Liver (tissue), 9 donors: ENCODE measurements around the gene SLC6A3. TPM values are rescaled to one million over a fixed set of nuclear protein-coding genes. Genes with fewer than 3 reads are reported as not detected.

Experiments
- DNase-seq: peaks from one replicate; pipeline ENCODE4 v3.0.0-alpha.2; 2017; ENCODE audit warnings: low spot score
- H3K27ac ChIP-seq, 2 donors: one replicate each; pipeline ENCODE4 v1.7.0; 2013; ENCODE audit warnings: inconsistent platforms in 2 of 2, low read length in 2 of 2, control low read depth in 1 of 2, low read depth in 1 of 2, mild to moderate bottlenecking in 1 of 2
- H3K27me3 ChIP-seq, 4 donors: one replicate each; pipeline versions ENCODE4 v1.6.1 to v1.7.0; 2013; ENCODE audit warnings: low read length in 3 of 4, inconsistent platforms in 1 of 4, mild to moderate bottlenecking in 1 of 4, moderate library complexity in 1 of 4; ENCODE audit not compliant: control insufficient read depth in 4 of 4, insufficient read depth in 4 of 4
- H3K36me3 ChIP-seq, 4 donors: one replicate each; pipeline versions ENCODE4 v1.6.1 to v1.7.0; 2013; ENCODE audit warnings: low read length in 3 of 4, mild to moderate bottlenecking in 3 of 4, low read depth in 1 of 4, moderate library complexity in 1 of 4; ENCODE audit not compliant: control insufficient read depth in 4 of 4, insufficient read depth in 3 of 4
- H3K4me1 ChIP-seq, 4 donors: one replicate each; pipeline versions ENCODE4 v1.6.1 to v1.7.0; 2013; ENCODE audit warnings: low read length in 3 of 4, mild to moderate bottlenecking in 3 of 4, moderate library complexity in 1 of 4; ENCODE audit not compliant: control insufficient read depth in 4 of 4, insufficient read depth in 4 of 4
- H3K4me3 ChIP-seq, 3 donors: one replicate each; pipeline versions ENCODE4 v1.6.1 to v1.7.0; 2013; ENCODE audit warnings: low read length in 3 of 3, control low read depth in 1 of 3, low read depth in 1 of 3, mild to moderate bottlenecking in 1 of 3
- H3K9ac ChIP-seq, 2 donors: one replicate each; pipeline ENCODE4 v1.7.0; 2013; ENCODE audit warnings: low read length in 2 of 2, mild to moderate bottlenecking in 2 of 2, moderate library complexity in 2 of 2, control low read depth in 1 of 2, low read depth in 1 of 2
- H3K9me3 ChIP-seq, 4 donors: one replicate each; pipeline versions ENCODE4 v1.6.1 to v1.7.0; 2013; ENCODE audit warnings: low read length in 3 of 4; ENCODE audit not compliant: control insufficient read depth in 4 of 4
- EGR1 ChIP-seq, 2 donors: IDR thresholded peaks; 2 replicates each; pipeline ENCODE4 v1.6.1; 2016 to 2018; ENCODE audit warnings: antibody characterized with exemption in 2 of 2, low read depth in 2 of 2
- FOXA1 ChIP-seq: IDR thresholded peaks from 2 replicates; pipeline ENCODE4 v1.6.1; 2016; ENCODE audit warnings: antibody characterized with exemption
- FOXA2 ChIP-seq: IDR thresholded peaks from 2 replicates; pipeline ENCODE4 v1.6.1; 2016; ENCODE audit warnings: antibody characterized with exemption
- GABPA ChIP-seq, 2 donors: IDR thresholded peaks in 1 of 2; conservative IDR thresholded peaks in 1 of 2; 2 replicates each; pipeline ENCODE4 v1.6.1; 2016; ENCODE audit warnings: antibody characterized with exemption in 2 of 2, mild to moderate bottlenecking in 1 of 2, moderate library complexity in 1 of 2
- HNF4A ChIP-seq, 2 donors: conservative IDR thresholded peaks; 2 replicates each; pipeline ENCODE4 v1.6.1; 2016; ENCODE audit warnings: antibody characterized with exemption in 2 of 2, mild to moderate bottlenecking in 2 of 2
- HNF4G ChIP-seq: IDR thresholded peaks from 2 replicates; pipeline ENCODE4 v1.6.1; 2016; ENCODE audit warnings: antibody characterized with exemption
- JUND ChIP-seq, 2 donors: IDR thresholded peaks; 2 replicates each; pipeline ENCODE4 v1.6.1; 2016; ENCODE audit warnings: antibody characterized with exemption in 2 of 2
- NR2F2 ChIP-seq: IDR thresholded peaks from 2 replicates; pipeline ENCODE4 v1.6.1; 2016; ENCODE audit warnings: antibody characterized with exemption
- RAD21 ChIP-seq, 2 donors: IDR thresholded peaks; 2 replicates each; pipeline ENCODE4 v1.6.1; 2016; ENCODE audit warnings: antibody characterized with exemption in 2 of 2, mild to moderate bottlenecking in 2 of 2
- RXRA ChIP-seq, 2 donors: IDR thresholded peaks; 2 replicates each; pipeline ENCODE4 v1.6.1; 2017 to 2018; ENCODE audit warnings: antibody characterized with exemption in 2 of 2, mild to moderate bottlenecking in 1 of 2
- SP1 ChIP-seq: IDR thresholded peaks from 2 replicates; pipeline ENCODE4 v1.6.1; 2018; ENCODE audit warnings: antibody characterized with exemption, mild to moderate bottlenecking
- TAF1 ChIP-seq: conservative IDR thresholded peaks from 2 replicates; pipeline ENCODE4 v1.6.1; 2016; ENCODE audit warnings: antibody characterized with exemption, mild to moderate bottlenecking
- YY1 ChIP-seq: IDR thresholded peaks from 2 replicates; pipeline ENCODE4 v1.6.1; 2016; ENCODE audit warnings: antibody characterized with exemption, mild to moderate bottlenecking
- WGBS: extraction: QIAGEN DNeasy Blood & Tissue Kit; methylation state at CpG from one replicate; pipeline ENCODE4 v1.1.7; 2013; 5-methylcytosine and 5-hydroxymethylcytosine counted together
- polyA plus RNA-seq, 2 donors: library from polyadenylated mRNA; stranded (reverse) in 1 of 2; unstranded in 1 of 2; fragments of 200-250 nt in 1 of 2; fragments of >200 nt in 1 of 2; fragmentation: Nextera tagmentation in 1 of 2; extraction: Ambion mirVana in 1 of 2; gene quantifications; one replicate each; pipeline versions ENCODE4 v1.2.1 to v1.2.3, GENCODE V29; 2013 to 2015
- total RNA-seq, 2 donors: library from RNA; depleted of rRNA; stranded (reverse); fragments of >200 nt; gene quantifications; one replicate each; pipeline ENCODE4 v1.2.3, GENCODE V29; 2014
- TF ChIP-seq, protein P1 (sequence below): fragments of 150-350 bp; IDR thresholded peaks from 2 replicates; pipeline ENCODE4 v1.5.1; 2017; ENCODE audit warnings: improper control_type of control experiment, low read depth, low read length; ENCODE audit not compliant: missing input control
- TF ChIP-seq, protein P2 (sequence below): IDR thresholded peaks from 2 replicates; pipeline ENCODE4 v1.6.1; 2016; ENCODE audit warnings: antibody characterized with exemption
- TF ChIP-seq, protein P3 (sequence below): IDR thresholded peaks from 2 replicates; pipeline ENCODE4 v1.6.1; 2016; ENCODE audit warnings: antibody characterized with exemption, mild to moderate bottlenecking
- TF ChIP-seq, protein P4 (sequence below): IDR thresholded peaks from 2 replicates; pipeline ENCODE4 v1.6.1; 2016; ENCODE audit warnings: antibody characterized with exemption
- TF ChIP-seq, protein P5 (sequence below): IDR thresholded peaks from 2 replicates; pipeline ENCODE4 v1.6.1; 2016; ENCODE audit warnings: antibody characterized with exemption
- donor health status: healthy.
- donor health status: healthy.
- donor health status: healthy.
- donor health status: healthy.
- donor health status: healthy.

SLC6A3 gene
- total and polyA plus RNA-seq, 4 donors, result not detected

DNA sequence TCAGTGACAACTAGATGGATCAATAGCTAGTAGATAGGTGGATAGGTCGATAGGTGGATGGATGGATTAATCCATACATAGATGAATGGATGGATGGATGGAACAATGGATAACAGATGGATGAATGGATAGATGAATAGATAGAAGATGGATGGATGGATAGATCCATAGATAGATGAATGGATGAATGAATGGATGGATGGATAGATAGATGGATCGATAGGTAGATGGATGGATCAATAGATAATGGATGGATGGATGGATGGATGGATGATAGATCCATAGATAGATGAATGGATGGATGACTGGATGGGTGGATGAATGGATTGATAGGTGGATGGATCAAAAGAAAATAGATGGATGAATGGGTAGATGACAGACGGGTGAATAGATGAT, 5.1 kb downstream of the SLC6A3 start:
- H3K4me1 ChIP-seq, result peaks cover 3 to 10% (median 7%) of the 10 kb centered on the region in 4 donors
- no peak overlapping the region for H3K27ac ChIP-seq
- peaks cover 0 to 4% (median 0%) of the 10 kb centered on the region in 4 donors for H3K9me3 ChIP-seq
- no peaks in the 10 kb centered on the region for H3K36me3 ChIP-seq
- H3K4me3 ChIP-seq, result no peak overlapping the region
- WGBS, result 80% methylated on average over 3 of the region's 3 CpGs
- TF ChIP-seq JUND (IDR thresholded peaks at IDR 0.05) (no peak), TAF1 (no peak), HNF4G (no peak), FOXA1 (no peak), RAD21 (IDR thresholded peaks at IDR 0.05) (no peak), SP1 (no peak), HNF4A (conservative IDR thresholded peaks at IDR 0.05) (no peak), FOXA2 (no peak), YY1 (no peak), GABPA (IDR thresholded peaks at IDR 0.05 in 1 of 2, conservative IDR thresholded peaks at IDR 0.05 in 1 of 2) (no peak), EGR1 (IDR thresholded peaks at IDR 0.05; ENCODE audit: low read depth in 2 of 2) (no peak), NR2F2 (no peak), RXRA (IDR thresholded peaks at IDR 0.05) (no peak)
- TF ChIP-seq, protein P1, sequence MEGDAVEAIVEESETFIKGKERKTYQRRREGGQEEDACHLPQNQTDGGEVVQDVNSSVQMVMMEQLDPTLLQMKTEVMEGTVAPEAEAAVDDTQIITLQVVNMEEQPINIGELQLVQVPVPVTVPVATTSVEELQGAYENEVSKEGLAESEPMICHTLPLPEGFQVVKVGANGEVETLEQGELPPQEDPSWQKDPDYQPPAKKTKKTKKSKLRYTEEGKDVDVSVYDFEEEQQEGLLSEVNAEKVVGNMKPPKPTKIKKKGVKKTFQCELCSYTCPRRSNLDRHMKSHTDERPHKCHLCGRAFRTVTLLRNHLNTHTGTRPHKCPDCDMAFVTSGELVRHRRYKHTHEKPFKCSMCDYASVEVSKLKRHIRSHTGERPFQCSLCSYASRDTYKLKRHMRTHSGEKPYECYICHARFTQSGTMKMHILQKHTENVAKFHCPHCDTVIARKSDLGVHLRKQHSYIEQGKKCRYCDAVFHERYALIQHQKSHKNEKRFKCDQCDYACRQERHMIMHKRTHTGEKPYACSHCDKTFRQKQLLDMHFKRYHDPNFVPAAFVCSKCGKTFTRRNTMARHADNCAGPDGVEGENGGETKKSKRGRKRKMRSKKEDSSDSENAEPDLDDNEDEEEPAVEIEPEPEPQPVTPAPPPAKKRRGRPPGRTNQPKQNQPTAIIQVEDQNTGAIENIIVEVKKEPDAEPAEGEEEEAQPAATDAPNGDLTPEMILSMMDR, result no peak
- TF ChIP-seq, protein P2, sequence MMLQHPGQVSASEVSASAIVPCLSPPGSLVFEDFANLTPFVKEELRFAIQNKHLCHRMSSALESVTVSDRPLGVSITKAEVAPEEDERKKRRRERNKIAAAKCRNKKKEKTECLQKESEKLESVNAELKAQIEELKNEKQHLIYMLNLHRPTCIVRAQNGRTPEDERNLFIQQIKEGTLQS, result no peak
- TF ChIP-seq, protein P3, sequence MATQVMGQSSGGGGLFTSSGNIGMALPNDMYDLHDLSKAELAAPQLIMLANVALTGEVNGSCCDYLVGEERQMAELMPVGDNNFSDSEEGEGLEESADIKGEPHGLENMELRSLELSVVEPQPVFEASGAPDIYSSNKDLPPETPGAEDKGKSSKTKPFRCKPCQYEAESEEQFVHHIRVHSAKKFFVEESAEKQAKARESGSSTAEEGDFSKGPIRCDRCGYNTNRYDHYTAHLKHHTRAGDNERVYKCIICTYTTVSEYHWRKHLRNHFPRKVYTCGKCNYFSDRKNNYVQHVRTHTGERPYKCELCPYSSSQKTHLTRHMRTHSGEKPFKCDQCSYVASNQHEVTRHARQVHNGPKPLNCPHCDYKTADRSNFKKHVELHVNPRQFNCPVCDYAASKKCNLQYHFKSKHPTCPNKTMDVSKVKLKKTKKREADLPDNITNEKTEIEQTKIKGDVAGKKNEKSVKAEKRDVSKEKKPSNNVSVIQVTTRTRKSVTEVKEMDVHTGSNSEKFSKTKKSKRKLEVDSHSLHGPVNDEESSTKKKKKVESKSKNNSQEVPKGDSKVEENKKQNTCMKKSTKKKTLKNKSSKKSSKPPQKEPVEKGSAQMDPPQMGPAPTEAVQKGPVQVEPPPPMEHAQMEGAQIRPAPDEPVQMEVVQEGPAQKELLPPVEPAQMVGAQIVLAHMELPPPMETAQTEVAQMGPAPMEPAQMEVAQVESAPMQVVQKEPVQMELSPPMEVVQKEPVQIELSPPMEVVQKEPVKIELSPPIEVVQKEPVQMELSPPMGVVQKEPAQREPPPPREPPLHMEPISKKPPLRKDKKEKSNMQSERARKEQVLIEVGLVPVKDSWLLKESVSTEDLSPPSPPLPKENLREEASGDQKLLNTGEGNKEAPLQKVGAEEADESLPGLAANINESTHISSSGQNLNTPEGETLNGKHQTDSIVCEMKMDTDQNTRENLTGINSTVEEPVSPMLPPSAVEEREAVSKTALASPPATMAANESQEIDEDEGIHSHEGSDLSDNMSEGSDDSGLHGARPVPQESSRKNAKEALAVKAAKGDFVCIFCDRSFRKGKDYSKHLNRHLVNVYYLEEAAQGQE, result no peak
- TF ChIP-seq, protein P4, sequence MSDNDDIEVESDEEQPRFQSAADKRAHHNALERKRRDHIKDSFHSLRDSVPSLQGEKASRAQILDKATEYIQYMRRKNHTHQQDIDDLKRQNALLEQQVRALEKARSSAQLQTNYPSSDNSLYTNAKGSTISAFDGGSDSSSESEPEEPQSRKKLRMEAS, result no peak
- DNase-seq, result no peak
- no peak overlapping the region for H3K9ac ChIP-seq
- peaks cover 0 to 14% (median 9%) of the 10 kb centered on the region in 4 donors for H3K27me3 ChIP-seq

DNA sequence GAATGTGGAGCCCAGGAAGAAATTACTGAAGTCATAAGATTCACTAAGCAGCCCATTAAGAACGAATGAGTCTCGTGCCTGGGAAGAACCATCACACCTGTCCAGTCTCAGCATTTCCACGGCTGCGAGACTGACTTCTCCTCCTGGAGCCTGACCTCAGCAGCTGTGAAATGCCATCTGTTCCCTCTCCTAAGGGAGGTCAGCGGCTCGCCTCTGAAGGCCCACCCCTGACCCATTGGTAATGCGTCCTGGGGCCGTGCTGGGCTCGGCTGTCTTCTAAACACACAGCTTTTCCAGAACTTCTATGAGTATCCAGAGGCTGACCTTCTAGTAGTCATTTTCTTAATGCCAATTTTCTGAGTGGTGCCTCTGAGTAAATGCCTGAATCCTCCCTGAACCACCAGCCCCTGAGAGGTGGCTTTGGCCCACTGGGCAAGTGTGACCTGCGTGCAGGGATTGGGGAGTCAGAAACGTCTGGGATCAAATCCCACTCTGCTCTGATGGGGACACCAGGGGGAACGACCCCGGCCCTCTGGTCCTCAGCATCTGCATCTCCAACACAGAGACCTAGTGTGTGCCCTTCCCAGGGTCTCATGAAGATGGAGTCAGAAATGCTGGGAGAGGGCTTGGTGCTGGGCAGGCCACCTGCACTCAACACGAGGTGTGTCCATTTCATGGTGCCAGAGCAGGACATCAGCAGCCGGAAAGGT, 5.7 kb downstream of the SLC6A3 start:
- no peak overlapping the region for H3K4me3 ChIP-seq
- peaks cover 0 to 4% (median 3%) of the 10 kb centered on the region in 4 donors for H3K4me1 ChIP-seq
- no peak overlapping the region for H3K9ac ChIP-seq
- no peaks in the 10 kb centered on the region for H3K36me3 ChIP-seq
- H3K27me3 ChIP-seq, result peaks cover 0 to 14% (median 5%) of the 10 kb centered on the region in 4 donors
- no peak overlapping the region for H3K27ac ChIP-seq
- peaks cover 0 to 4% (median 0%) of the 10 kb centered on the region in 4 donors for H3K9me3 ChIP-seq
- DNase-seq, result no peak
- 80% methylated on average over 15 of the region's 15 CpGs for WGBS
- TF ChIP-seq JUND (IDR thresholded peaks at IDR 0.05) (no peak), SP1 (no peak), HNF4A (conservative IDR thresholded peaks at IDR 0.05) (no peak), EGR1 (IDR thresholded peaks at IDR 0.05; ENCODE audit: low read depth in 2 of 2) (no peak), FOXA1 (no peak), FOXA2 (no peak), HNF4G (no peak), YY1 (no peak)
- TF ChIP-seq, protein P2, result no peak
- TF ChIP-seq, protein P5, sequence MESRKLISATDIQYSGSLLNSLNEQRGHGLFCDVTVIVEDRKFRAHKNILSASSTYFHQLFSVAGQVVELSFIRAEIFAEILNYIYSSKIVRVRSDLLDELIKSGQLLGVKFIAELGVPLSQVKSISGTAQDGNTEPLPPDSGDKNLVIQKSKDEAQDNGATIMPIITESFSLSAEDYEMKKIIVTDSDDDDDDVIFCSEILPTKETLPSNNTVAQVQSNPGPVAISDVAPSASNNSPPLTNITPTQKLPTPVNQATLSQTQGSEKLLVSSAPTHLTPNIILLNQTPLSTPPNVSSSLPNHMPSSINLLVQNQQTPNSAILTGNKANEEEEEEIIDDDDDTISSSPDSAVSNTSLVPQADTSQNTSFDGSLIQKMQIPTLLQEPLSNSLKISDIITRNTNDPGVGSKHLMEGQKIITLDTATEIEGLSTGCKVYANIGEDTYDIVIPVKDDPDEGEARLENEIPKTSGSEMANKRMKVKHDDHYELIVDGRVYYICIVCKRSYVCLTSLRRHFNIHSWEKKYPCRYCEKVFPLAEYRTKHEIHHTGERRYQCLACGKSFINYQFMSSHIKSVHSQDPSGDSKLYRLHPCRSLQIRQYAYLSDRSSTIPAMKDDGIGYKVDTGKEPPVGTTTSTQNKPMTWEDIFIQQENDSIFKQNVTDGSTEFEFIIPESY, result no peak
- TF ChIP-seq, protein P3, result no peak
- TF ChIP-seq, protein P4, result no peak
